CD4-positive, alpha-beta T cell treated with Interleukin-15 for 1 hour (primary cell): ENCODE results near the gene PHKA2.
"Not testable (repeated sequence)": the region's sequence is repeated elsewhere in the genome, so short reads cannot be mapped to it uniquely, and the experiment has no call there.

Experiments
- DNase-seq: peaks from one replicate; pipeline ENCODE4 v3.0.0-alpha.2; 2020

The PHKA2 gene

GRCh38 chrX:18983666-18984380, at the start of gene PHKA2:
PHKA2 (minus strand) TSS chrX:18984114; CDS start chrX:18983932, 182 bp downstream.
- DNase-seq: no peak

- DNase-seq: no peak
Observed at GRCh38 chrX:19030805-19031204, 46.9 kb upstream of the PHKA2 start.

GRCh38 chrX:19028560-19028959, 44.6 kb upstream of the PHKA2 start:
- DNase-seq: no peak

DNA sequence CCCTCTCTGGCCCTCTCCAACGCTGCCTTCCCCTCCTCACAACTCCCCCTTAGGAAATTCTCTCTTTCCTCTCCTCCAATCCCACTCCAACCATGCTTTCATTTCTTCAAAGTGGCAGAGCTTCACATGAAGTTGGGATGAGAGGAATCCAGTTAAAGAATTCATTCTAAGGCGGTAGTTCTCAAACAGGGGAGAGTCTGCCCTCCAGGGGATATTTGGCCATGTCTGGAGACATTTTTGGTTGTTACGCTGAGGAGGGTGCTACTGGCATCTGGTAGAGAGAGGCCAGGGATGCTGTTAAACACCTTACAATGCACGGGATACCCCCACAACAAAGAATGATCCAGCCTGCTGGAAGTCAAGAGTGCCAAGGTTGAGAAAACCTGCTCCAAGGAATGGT, 40.5 kb upstream of the PHKA2 start:
- DNase-seq: no peak

DNA sequence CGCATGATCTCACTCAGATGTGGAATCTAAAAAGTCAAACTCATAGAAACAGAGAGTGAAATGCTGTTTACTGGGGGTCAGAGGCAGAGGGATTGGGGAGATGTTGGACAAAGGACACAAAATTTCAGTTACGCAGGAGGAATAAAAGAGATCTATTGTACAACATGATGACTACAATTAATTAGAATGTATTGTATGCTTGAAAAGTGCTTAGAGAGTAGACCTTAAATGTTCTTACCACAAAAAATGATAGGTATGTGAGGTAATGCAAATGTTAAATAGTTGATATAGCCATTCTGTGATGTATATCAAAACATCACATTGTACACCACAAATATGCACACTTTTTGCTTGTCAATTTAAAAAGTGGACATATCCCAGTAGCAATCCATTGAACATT, 36.1 kb upstream of the PHKA2 start:
- no peak for DNase-seq

DNA sequence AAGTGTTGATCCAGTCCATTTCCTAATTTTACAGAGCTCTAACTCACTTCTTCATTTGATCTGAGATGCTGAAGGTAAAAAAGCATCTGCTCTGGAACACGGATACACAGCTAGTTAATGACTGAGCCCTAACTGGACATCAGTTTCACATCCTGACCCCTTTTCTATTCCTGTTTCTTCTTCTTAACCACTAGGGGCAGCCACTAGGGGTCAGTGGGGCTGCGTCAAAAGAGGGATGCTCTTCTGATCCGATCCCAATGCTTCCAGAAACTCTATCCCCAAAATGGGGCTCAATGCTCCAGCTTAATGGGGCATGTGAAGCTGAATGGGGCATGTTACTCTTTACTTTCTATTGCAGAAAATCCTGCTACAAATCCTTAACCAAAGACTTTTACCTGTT, 33.4 kb upstream of the PHKA2 start:
- no peak for DNase-seq

DNA sequence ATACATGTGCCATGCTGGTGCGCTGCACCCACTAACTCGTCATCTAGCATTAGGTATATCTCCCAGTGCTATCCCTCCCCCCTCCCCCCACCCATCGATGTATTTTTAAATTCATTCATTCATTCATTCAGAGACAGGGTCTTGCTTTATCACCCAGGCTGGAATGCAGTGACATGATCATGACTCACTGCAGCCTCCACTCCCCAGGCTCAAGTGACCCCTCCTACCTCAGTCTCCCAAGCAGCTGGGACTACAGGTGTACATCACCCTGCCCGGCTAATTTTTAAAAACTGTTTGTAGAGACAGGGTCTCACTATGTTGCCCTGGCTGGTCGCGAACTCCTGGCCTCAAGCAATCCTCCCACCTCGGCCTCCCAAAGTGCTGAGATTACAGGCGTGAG, 32.7 kb upstream of the PHKA2 start:
- not testable (repeated sequence) for DNase-seq

- DNase-seq: no peak
Observed at GRCh38 chrX:19007868-19008267, 24.0 kb upstream of the PHKA2 start.

GRCh38 chrX:19007011-19007410, 23.1 kb upstream of the PHKA2 start:
- no peak for DNase-seq

GRCh38 chrX:19005909-19006308, 22.0 kb upstream of the PHKA2 start:
- DNase-seq: no peak

GRCh38 chrX:19003756-19004155, 19.8 kb upstream of the PHKA2 start:
- DNase-seq: no peak

GRCh38 chrX:18998653-18999052, 14.7 kb upstream of the PHKA2 start:
- DNase-seq: no peak

DNA sequence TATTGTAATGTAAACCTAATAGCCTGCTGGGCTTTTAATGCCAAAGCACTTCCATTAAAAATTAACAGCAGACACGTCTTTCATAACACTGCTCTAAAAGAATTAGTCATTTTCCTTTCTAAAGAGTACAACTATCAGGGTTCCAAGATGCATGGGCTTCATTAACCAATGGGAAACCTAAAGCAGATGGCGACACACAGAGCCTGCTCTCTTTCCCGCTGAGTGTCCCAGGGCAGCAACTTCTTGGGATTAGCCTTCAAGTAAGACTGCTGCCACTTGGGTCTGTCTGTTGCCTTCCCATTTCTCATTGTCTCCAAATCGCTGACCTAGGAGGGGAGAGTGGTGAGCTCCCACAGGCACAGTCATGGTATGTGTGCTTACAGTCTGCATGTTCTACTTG, 14.0 kb upstream of the PHKA2 start:
- DNase-seq: no peak

GRCh38 chrX:18996536-18996935, 12.6 kb upstream of the PHKA2 start:
- DNase-seq: no peak

- DNase-seq: no peak
Observed at GRCh38 chrX:18995221-18995620, 11.3 kb upstream of the PHKA2 start.

DNA sequence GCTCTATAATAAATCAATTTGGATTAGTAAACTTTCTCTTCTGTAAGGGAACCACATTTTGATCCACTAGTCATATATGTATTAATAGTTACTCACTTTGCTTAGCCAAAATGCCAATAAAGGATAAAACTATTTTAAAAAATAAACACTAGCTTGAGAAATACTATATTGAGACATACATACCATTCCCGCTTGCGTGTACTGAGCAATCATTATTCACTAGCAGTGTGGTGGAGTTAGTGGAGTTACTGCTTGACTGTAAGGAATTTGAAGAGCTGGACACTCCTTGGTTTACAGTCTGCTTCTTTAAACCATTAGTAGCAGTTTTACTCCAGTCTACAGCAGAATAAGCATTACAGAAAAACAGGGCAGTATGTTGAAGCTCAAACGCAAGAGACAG, 10.8 kb upstream of the PHKA2 start:
- no peak for DNase-seq

DNA sequence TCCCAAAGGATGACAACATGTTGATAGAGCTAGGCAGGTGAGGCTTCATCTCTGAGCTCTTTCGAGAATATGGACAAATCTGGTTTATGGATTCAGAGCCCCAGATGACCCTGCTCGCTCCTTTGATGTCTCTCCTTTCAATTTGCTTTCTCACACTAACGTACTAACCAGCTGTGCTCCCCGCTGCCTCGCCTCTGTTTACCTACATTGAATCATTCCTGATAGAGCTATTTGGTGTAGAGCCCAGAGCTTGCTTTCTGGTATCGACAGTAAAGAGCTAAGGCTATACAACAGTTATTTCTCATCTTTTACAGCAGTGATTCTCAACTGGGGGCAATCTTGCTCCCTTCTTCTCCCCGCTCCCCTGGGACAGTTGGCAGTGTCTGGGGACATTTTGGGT, 8.9 kb upstream of the PHKA2 start:
- DNase-seq: no peak

- DNase-seq: no peak
Observed at GRCh38 chrX:18985186-18985435, 1.2 kb upstream of the PHKA2 start.

- DNase-seq: peak; percentile 84
Observed at GRCh38 chrX:18984381-18985185, 669 bp upstream of the PHKA2 start.

- DNase-seq: no peak
Observed at GRCh38 chrX:18981124-18981807, 2.6 kb downstream of the PHKA2 start.

DNA sequence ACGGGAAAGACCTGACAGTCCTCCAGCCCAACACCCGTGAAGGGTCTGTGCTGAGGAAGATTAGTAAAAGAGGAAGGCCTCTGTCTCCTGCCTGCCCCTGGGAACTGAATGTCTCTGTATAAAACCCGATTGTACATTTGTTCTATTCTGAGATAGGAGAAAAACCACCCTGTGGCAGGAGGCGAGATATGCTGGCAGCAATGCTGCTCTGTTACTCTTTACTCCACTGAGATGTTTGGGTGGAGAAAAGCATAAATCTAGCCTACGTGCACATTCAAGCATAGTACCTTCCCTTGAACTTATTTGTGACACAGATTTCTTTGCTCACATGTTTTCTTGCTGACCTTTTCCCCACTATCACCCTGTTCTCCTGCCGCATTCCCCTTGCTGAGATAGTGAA, 3.7 kb downstream of the PHKA2 start:
- DNase-seq: not testable (repeated sequence)

DNA sequence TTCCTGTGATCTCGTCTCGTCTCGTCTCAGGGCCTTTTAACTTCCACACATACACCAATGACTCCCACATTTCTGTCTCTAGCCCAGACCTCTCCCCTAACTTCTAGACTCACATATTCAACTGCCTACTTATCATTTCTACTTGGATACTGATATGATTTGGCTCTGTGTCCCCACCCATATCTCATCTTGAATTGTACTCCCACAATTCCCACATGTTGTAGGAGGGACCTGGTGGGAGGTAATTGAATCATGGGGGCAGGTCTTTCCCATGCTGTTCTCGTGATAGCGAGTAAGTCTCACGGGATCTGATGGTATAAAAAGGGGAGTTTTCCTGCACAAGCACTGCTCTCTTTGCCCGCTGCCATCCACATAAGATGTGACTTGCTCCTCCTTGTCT, 8.9 kb downstream of the PHKA2 start:
- no peak for DNase-seq

DNA sequence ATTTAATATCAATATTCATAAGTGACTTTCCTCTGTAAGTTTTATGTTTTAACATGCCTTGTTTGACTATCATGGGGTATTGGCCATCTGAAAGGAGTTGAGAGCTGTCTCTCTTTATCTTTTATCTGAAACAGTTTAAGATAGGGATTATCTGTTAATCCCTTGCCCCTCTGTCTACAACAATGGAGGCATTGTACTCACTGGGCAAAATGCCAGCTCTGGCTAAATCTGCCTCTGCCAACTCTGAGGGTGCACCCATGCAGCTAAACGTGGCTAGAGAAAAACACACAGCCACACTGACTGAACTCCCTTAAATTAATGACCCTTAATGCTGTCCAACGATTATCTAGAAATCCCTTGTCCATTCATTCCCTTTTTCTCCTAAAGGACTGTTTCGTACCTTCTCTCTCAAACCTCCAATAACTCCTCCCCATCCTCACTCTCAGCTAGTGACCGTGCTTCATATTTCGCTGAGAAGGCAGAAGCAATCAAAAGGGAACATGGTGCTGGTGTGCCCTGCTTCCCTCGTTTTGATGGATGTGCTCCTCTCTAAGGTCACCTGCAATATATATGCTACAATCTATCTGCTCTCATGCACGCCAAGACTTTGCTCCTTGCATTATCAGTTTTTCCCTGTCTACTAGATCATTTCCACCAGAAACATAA, 10.3 kb downstream of the PHKA2 start:
- DNase-seq: no peak

DNA sequence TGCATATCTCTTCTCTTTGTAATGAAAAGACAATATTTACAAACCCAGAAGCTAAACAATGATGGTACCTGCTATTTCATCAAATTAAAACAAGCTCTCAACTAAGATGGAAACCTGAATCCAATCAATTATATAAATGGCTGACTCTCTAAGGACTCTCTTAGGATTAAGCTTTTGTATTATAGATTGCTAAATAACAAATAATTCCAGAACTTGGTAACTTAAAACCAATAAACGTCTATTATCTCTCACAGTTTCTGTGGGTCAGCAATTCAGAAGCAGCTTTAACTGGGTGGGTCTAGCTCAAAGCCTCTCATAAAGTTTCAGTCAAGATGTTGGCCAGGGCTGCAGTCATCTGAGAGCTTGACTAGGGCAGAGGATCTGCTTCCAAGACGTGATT, 12.4 kb downstream of the PHKA2 start:
- DNase-seq: no peak
